Epithelial cell of prostate (primary cell): ENCODE measurements around the gene KDM4B.

ENCODE experiments used
- DNase-seq: peaks from one replicate; pipeline ENCODE4 v3.0.0-alpha.2; 2011; ENCODE audit warnings: low read depth, low spot score
- H3K27ac ChIP-seq: fragments of 450-650 bp; 2 replicates; pipeline ENCODE4 v1.5.1; 2017; ENCODE audit warnings: mild to moderate bottlenecking

Gene KDM4B

DNA sequence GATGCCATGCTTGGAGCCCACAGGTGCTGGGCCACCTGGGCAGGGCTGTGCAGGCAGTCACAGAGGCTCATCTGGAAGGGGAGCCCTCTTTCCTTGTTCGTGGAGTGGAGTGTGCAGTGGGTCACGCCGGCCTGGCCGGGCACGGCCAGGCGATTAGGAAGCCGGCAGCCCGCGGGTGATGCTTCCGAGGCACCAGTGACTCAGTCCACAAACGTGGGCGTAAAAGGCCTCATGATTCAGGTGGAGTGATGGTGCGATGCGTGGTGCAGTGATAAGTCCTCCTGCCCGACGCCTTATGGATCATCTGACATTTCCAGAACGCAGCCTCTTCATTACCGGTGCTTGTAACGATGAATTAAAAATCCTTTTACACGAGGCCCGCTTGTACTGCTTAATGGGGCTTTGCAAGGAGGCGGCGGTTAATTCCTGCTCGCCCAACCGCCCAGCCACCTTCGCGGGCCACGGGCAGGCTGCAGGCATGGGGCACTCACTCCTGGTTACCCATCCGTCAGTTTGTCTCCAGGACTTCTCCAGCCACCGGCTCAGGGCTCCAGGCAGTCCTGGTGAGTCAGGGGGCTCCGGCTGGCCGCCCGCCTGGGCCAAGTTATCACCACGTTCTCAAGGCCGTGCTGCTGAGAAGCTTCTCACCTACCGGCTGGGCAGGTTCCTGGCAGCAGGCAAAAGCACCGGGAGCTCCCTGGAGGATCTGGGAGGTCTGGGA, 172.4 kb downstream of the KDM4B start:
- DNase-seq, result no peak
- no peak overlapping the region for H3K27ac ChIP-seq

DNA sequence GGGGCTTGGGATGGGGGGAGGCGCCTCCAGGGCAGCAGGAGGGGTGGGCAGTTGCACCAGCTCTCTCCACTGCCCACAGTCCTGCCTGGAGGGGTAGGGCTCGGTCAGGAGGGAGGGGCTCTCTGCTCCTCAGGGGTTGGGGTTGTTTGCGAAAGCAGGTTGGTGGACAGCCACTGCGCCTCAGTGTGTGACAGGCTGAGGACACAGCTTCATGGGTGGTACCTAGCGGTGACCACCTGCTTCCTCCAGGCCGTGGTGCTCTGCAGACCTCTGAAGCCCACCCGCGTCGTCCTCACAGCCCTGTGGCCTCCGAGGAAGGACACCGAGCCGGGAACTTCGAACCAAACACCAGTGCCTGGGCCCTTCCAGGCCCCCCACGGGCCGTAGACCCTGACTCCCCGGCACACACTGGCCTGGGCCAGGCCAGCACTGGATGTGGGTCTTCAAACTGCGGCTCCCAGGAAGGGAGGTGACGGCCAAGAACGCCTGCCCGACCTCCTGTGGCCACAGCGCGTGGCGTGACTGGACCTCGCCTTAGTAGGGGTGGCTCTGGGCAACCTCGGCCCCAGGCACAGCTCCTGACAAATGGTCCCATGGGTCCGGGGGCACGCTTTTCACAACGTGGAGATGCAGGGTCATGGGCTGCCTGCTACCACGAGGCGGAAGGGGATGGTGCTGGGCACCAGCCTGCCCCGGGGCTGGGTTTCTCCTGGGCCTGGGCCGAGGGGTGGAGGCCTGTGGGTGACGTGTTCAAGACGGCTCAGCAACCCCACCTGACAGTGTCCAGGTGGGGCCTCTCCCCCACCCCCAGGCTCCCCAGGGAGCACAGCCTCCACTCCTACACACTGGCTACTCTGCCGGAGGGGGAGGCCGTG, 173.2 kb downstream of the KDM4B start:
- H3K27ac ChIP-seq, result no peak overlapping the region
- DNase-seq, result no peak

DNA sequence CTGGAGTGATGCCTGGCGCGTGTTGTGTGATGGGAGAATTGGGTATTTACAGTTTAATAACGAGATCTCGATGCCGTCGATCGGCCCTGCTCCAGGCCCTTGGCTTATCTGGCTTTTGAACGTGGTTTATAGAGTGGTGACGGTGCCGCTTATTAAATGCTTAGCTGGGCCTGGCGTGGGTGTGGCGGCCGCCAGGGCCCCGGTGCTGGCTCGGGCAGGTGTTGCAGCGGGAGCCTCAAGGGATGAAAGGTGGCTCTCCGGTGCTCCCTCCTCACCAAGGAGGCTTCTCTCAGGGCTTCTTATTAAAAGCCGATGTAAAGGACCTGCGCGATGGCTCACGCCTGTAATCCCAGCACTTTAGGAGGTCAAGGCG, 173.8 kb downstream of the KDM4B start:
- H3K27ac ChIP-seq, result no peak overlapping the region
- no peak for DNase-seq

DNA sequence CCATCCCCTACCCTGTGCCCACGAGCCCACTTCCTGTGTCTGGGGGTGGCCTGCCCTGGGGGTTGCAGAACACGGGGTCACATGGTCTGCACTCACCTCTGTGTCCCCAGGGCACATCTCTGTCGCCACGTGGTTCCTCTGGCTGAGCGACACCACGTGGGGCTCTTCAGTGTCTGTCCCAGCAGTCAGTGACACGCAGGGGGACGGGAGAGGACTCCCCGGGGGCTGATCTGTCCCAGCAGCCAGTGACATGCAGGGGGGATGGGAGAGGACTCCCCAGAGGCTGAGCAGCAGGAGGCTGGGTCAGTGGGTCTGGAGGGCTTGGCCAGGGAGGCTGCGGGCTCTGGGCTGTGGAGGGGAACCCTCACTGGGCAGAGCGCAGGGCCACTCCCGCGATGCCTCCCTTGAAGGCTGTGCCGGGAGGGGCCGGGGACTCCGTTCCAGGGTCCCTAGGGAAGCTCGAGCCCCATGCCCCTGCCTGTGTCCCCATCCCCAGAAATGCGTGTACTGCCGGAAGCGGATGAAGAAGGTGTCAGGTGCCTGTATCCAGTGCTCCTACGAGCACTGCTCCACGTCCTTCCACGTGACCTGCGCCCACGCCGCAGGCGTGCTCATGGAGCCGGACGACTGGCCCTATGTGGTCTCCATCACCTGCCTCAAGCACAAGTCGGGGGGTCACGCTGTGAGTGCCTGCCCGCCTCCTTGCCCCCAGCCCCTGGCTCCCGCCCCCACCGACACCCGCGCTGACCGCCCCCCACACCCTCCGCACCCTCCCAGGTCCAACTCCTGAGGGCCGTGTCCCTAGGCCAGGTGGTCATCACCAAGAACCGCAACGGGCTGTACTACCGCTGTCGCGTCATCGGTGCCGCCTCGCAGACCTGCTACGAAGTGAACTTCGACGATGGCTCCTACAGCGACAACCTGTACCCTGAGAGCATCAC, 174.8 kb downstream of the KDM4B start:
- no peak for DNase-seq
- no peak overlapping the region for H3K27ac ChIP-seq

DNA sequence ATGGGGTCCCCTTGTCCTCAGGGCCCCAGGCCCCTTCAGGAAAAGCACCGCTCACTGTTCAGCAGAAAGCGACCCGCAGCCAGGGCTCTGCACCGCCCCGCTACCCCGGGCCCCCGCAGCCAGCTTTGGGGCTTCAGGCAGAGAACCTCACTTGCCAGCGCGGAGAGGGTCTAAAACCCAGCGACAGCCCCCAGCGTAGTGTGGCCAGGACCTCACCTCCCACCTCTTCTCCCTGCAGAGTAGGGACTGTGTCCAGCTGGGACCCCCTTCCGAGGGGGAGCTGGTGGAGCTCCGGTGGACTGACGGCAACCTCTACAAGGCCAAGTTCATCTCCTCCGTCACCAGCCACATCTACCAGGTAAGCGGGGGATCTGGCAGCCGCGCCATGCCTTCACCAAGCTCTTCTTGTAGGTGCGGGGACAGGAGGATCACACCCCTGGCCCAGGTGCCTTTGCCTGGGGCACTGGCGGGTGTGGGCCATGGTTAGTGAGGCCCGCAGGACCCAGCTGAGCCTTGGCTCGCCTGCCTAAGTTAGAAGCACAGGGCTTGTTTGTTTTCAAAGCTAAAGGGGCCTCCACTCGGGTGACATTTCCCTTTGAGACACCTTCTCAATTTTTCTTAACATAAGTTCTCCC, 175.7 kb downstream of the KDM4B start:
- no peak for DNase-seq
- no peak overlapping the region for H3K27ac ChIP-seq

DNA sequence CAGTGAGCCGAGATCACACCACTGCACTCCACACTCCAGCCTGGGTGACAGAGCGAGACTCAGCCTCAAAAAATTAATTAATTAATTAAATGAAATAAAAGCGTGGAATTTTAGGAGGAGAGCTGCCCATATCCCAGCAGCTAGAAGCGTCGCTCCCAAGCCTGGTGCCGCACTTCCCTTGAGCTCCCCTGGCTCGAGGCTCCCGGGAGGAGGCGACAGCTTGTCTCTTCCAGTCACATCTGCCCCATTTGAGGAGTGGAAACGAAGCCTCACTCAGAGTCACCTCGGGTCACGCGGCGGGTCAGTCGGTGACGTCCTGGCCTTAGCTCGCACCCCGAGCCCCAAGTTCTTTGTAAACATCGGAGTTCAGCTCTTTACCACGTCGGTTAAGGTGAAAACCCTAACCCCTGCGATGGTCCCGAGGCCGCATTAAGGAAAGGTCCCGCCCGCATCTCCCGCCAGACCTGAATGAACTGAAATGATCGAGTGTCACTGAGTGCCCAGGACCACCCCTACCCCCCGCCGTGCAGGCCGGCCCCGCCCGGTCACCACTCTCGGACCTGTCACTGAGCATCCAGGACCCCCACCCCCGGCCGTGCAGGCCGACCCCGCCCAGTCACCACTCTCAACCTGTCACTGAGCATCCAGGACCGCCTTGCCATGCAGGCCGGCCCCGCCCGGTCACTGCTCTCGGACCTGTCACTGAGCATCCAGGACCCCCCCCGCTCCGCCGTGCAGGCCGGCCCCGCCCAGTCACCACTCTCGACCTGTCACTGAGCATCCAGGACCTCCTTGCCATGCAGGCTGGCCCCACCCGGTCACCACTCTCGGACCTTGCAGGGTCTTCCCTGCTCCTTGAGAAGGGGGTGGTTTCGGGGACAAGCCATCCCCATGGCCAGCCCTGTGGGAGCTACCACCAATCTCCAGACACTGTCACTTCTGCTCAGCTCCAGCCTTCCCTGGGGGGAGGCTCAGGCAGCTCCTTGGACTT, 176.9 kb downstream of the KDM4B start:
- no peak for DNase-seq
- H3K27ac ChIP-seq, result no peak overlapping the region

DNA sequence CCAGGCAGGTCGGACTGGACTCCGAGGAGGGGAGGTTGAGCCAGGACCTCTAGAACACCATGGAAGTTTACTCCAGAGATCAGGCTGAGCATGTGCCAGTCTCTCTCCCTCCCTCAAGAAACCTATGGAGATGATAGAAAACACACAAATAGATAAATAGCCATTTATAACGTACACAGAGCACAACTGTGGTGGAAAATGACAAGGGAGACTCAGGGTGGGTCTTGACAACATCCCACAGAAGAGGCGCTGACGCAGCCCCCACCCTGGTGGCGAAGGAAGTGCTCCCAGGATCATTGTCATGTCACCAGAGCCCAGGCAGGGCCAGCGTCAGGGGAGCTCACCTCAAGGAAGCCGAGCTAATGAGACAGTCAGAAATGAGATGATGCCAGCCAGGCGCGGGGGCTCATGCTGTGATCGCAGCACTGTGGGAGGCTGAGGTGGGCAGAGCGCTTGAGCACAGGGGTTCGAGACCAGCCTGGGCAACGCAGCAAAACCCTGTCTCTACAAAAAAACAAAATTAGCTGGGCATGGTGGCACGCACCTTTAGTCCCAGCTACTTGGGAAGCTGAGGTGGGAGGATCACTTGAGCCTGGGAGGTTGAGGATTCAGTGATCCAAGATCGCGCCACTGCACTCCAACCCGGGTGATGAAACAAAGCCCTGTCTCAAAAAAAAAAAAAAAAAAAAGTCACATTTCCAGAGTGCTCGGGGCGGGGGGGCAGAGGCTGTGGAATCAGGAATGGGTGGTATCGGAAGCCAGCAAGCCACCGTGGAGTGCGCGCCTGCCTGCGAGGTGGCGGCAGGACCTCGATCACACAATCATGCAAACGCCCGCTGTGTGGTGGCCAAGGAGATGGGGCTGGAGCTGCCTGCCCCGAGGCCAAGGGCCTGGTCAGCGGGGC, 178.4 kb downstream of the KDM4B start:
- no peak for DNase-seq
- no peak overlapping the region for H3K27ac ChIP-seq

DNA sequence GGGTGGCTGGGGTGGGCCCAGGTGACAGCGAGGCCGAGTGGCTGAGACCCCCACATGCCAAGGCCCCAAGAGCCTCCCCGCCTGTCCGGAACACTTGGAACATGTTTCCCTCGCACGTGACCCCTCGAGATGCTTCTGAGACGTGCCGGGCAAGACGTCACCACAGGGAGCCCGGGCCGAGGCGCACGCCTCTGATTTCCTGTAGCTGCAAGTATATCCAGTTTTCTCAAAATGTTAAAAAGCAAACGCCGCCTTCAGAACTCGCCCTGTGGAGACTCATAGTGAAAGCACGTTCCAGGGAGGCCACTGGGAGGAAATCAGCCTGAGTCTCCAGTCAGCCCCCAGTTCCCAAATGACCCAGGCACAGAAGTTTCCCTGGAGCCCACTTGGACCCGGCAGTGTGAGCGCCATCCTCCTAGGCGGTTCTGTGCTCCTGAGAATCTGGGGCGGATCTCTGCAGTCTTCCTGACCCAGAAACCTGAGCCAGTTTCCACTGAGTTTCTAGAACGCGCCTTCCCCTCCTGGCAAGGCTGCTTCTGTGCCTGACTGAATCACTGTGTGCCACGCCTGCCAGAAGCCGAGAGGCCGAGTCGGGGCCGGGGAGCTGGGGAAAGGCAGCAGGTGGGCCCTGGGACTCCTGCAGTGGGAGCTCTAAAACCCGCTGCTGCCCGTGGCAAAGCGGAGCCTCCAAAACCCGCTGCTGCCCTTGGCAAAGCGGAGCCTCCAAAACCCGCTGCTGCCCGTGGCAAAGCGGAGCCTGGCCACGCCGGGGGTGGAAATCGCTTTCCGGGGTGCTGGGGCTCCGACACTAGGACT, 179.3 kb downstream of the KDM4B start:
- DNase-seq, result no peak
- H3K27ac ChIP-seq, result no peak overlapping the region

DNA sequence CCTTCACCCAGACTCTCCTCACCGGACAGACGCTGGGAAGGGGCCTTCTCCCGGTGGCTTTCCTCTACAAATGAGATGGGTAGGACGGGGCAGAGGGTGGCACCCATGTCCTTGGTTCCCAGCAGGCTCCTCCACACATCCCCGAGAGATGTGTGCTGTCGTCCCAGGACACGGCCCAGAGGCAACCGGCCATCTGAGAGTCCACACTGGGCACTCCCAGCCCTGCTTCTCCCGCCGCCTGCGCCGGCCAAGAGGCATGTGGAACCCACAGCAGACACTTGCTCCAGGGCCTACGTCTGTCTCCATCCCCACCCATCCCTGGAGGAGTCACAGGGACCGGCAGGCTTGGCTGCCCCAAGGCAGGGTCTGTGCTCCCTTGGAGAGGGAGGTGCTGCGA, 179.9 kb downstream of the KDM4B start:
- no peak for DNase-seq
- H3K27ac ChIP-seq, result no peak overlapping the region

DNA sequence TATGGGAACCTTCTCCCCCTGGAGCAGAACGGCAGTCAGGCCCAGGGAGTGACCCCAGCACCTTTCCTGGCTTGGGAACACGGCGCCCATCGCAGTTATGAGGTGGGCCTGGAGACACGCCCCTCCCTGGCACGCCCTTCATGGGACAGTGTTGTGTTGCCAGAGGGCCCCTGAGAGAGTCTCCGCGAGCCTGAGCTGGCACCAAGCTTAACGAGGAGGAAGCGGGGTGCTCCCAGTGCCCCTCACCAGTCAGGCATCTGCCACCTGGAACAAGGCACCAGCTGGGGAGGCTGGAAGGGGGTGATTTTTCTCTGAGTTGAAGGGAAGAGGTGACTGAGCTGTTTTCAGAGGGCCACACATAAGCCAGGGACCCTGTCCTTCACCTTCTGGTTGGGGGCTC, 180.6 kb downstream of the KDM4B start:
- no peak for DNase-seq
- H3K27ac ChIP-seq, result no peak overlapping the region

DNA sequence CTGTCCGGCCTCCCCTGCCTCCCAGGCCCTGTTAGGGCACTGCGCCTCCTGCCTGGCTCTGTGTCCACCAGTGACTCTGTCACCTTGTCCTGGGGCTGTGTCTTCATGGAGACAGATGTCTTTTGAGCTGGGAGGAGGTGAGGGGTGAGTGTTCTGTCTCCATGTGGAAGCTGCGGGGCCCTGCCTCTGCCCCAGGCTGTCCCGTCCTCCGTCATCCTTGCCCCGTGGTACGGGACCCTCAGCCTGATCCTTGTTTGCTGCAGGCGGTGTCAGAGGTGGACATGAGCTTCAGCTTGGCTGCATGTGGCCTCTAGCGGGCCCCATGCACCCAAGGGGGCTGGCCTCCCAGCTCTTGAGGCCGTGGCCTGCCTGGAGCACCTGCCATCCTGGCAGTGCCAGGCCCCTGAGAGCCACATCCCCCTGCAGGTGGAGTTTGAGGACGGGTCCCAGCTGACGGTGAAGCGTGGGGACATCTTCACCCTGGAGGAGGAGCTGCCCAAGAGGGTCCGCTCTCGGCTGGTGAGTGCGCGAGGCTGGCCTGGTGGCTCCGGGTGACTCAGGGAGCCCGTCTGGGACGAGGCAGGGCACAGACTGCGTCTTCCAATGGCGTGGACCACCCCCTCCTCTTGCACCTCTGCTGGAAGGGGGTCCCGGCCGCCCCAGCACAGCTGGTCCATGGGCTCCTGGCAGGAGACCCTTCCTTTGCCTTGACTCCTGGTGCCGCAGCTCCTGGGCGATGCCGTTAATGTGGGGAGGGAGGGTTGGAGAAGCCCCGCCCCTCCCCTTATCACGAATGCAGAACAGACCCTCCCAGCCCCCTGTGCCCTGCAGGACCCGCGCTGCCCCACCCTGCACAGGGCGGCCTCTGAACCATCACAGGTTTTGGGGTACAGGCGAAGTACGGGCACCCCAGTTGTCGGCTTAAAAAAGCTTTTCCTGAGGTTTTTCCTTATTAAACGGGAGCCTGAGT, 181.3 kb downstream of the KDM4B start:
- DNase-seq, result no peak
- H3K27ac ChIP-seq, result no peak overlapping the region

DNA sequence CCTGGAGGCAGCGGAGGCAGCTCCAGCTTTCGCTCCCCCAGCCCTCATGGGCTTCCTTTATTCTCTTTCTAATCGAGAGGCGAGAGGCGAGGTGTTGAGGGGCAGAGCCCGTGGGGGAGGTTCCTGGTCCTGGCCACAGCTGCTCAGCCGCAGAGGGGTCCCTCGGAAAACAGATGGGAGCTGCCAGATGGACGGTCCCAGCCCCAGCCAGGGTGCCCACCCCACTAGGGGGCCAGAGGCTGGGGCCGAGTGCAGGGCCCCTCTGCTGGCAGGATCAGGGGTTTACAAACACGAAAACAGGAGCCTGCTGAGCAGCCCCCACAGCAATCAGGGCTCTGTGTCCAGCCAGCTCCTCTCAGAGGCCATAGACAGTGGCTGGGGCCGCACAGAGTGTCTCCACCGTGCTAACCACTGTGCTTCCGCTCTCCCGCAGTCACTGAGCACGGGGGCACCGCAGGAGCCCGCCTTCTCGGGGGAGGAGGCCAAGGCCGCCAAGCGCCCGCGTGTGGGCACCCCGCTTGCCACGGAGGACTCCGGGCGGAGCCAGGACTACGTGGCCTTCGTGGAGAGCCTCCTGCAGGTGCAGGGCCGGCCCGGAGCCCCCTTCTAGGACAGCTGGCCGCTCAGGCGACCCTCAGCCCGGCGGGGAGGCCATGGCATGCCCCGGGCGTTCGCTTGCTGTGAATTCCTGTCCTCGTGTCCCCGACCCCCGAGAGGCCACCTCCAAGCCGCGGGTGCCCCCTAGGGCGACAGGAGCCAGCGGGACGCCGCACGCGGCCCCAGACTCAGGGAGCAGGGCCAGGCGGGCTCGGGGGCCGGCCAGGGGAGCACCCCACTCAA, 182.2 kb downstream of the KDM4B start:
- no peak for DNase-seq

DNA sequence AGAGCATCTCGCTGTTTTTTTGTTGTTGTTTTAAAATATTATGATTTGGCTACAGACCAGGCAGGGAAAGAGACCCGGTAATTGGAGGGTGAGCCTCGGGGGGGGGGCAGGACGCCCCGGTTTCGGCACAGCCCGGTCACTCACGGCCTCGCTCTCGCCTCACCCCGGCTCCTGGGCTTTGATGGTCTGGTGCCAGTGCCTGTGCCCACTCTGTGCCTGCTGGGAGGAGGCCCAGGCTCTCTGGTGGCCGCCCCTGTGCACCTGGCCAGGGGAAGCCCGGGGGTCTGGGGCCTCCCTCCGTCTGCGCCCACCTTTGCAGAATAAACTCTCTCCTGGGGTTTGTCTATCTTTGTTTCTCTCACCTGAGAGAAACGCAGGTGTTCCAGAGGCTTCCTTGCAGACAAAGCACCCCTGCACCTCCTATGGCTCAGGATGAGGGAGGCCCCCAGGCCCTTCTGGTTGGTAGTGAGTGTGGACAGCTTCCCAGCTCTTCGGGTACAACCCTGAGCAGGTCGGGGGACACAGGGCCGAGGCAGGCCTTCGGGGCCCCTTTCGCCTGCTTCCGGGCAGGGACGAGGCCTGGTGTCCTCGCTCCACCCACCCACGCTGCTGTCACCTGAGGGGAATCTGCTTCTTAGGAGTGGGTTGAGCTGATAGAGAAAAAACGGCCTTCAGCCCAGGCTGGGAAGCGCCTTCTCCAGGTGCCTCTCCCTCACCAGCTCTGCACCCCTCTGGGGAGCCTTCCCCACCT, 183.3 kb downstream of the KDM4B start:
- no peak overlapping the region for H3K27ac ChIP-seq
- no peak for DNase-seq

More for the DNA sequence above, 182.2 kb downstream of the KDM4B start:
- no peak overlapping the region for H3K27ac ChIP-seq

DNA sequence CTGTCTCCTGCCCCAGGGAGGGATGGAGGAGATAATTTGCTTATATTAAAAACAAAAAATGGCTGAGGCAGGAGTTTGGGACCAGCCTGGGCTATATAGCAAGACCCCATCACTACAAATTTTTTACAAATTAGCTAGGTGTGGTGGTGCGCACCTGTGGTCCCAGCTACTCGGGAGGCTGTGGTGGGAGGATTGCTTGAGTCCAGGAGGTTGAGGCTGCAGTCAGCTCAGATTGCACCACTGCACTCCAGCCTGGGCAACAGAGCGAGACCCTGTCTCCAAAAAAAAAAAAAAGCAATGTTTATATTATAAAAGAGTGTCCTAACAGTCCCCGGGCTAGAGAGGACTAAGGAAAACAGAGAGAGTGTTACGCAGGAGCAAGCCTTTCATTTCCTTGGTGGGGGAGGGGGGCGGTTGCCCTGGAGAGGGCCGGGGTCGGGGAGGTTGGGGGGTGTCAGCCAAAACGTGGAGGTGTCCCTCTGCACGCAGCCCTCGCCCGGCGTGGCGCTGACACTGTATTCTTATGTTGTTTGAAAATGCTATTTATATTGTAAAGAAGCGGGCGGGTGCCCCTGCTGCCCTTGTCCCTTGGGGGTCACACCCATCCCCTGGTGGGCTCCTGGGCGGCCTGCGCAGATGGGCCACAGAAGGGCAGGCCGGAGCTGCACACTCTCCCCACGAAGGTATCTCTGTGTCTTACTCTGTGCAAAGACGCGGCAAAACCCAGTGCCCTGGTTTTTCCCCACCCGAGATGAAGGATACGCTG, 184.0 kb downstream of the KDM4B start:
- no peak for DNase-seq
- H3K27ac ChIP-seq, result no peak overlapping the region
